Nephron progenitor cell (in vitro differentiated cells): ENCODE measurements around the gene TENT5A.

Experiments used
- DNase-seq: peaks from one replicate; pipeline ENCODE4 v3.0.0; 2021
- H3K27ac Mint-ChIP-seq: 2 replicates; pipeline ENCODE4 v1.8.0; 2021; ENCODE audit warnings: mild to moderate bottlenecking, moderate library complexity, mixed read lengths
- H3K27me3 Mint-ChIP-seq: 2 replicates; pipeline ENCODE4 v1.8.0; 2021; ENCODE audit warnings: mild to moderate bottlenecking, low read depth, mixed read lengths; ENCODE audit not compliant: poor library complexity
- H3K36me3 Mint-ChIP-seq: 2 replicates; pipeline ENCODE4 v1.8.0; 2021; ENCODE audit warnings: low read depth, mixed read lengths
- H3K4me1 Mint-ChIP-seq: 2 replicates; pipeline ENCODE4 v1.8.0; 2021; ENCODE audit warnings: mixed read lengths
- H3K4me3 Mint-ChIP-seq: 2 replicates; pipeline ENCODE4 v1.8.0; 2021; ENCODE audit warnings: mild to moderate bottlenecking, moderate library complexity, mixed read lengths
- H3K9me3 Mint-ChIP-seq: 2 replicates; pipeline ENCODE4 v1.8.0; 2021; ENCODE audit warnings: mild to moderate bottlenecking, moderate library complexity, mixed read lengths
- TF ChIP-seq, protein P1 (sequence below): fragments of 200-600 bp; sonication (generic); IDR thresholded peaks from 2 replicates; pipeline ENCODE4 v1.5.0; 2021; ENCODE audit warnings: antibody characterized with exemption

TENT5A gene

GRCh38 chr6:81793821-81794475 is 41.5 kb upstream of the TENT5A start:
- Mint-ChIP-seq H3K4me3 (no peak overlapping the region), H3K4me1 (no peaks in the 10 kb centered on the region), H3K9me3 (no peaks in the 10 kb centered on the region), H3K27ac (no peak overlapping the region), H3K27me3 (peaks cover 3% of the 10 kb centered on the region), H3K36me3 (no peaks in the 10 kb centered on the region)
- TF ChIP-seq, protein P1, sequence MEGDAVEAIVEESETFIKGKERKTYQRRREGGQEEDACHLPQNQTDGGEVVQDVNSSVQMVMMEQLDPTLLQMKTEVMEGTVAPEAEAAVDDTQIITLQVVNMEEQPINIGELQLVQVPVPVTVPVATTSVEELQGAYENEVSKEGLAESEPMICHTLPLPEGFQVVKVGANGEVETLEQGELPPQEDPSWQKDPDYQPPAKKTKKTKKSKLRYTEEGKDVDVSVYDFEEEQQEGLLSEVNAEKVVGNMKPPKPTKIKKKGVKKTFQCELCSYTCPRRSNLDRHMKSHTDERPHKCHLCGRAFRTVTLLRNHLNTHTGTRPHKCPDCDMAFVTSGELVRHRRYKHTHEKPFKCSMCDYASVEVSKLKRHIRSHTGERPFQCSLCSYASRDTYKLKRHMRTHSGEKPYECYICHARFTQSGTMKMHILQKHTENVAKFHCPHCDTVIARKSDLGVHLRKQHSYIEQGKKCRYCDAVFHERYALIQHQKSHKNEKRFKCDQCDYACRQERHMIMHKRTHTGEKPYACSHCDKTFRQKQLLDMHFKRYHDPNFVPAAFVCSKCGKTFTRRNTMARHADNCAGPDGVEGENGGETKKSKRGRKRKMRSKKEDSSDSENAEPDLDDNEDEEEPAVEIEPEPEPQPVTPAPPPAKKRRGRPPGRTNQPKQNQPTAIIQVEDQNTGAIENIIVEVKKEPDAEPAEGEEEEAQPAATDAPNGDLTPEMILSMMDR, result no peak
- no peak for DNase-seq

DNA sequence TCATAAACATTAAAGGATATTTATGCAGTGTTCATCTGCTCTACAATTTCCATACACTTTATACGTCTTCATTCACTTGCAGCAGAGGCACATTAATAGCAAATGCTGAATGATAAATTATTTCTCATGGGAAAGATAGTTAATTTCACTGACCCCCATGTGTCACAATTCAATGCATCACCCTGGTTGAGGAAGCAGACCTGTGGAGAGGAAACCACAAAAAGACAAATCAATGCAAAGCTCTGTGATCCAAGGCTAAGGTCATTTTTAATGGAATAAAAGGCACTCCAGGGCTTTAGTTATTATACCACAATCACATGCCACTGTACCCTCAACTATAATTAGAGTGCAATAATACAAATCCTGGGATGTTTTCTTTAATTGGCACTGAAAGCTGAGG is 40.3 kb upstream of the TENT5A start:
- TF ChIP-seq, protein P1, result no peak
- DNase-seq, result no peak
- no peaks in the 10 kb centered on the region for H3K36me3 Mint-ChIP-seq
- no peak overlapping the region for H3K27ac Mint-ChIP-seq
- no peaks in the 10 kb centered on the region for H3K9me3 Mint-ChIP-seq
- H3K27me3 Mint-ChIP-seq, result no peaks in the 10 kb centered on the region
- H3K4me1 Mint-ChIP-seq, result no peaks in the 10 kb centered on the region
- no peak overlapping the region for H3K4me3 Mint-ChIP-seq

GRCh38 chr6:81791756-81792155 is 39.3 kb upstream of the TENT5A start:
- no peaks in the 10 kb centered on the region for H3K27me3 Mint-ChIP-seq
- no peaks in the 10 kb centered on the region for H3K4me1 Mint-ChIP-seq
- DNase-seq, result no peak
- TF ChIP-seq, protein P1, result no peak
- no peak overlapping the region for H3K4me3 Mint-ChIP-seq
- no peak overlapping the region for H3K27ac Mint-ChIP-seq
- H3K36me3 Mint-ChIP-seq, result no peaks in the 10 kb centered on the region
- H3K9me3 Mint-ChIP-seq, result no peaks in the 10 kb centered on the region

DNA sequence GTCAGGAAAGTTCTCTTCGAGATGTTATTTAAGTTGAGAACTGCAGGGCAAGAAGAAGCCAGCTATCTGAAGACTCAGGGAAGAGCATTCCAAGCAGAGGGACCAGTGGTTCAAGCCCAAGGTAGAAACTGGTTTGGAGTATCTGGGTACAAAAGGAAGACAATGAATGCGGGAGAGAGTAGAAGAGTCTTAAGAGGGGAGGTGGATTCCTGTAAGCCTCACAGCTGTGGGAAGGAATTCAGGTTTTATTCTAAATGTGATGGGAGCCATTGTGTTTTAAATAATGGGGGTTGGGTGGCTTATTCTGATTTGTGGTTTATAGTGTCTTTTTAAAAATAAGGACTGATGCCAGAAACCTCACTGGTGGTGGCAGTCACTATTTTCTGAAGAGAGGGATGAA is 37.6 kb upstream of the TENT5A start:
- DNase-seq, result no peak
- H3K9me3 Mint-ChIP-seq, result no peaks in the 10 kb centered on the region
- no peaks in the 10 kb centered on the region for H3K27me3 Mint-ChIP-seq
- no peaks in the 10 kb centered on the region for H3K36me3 Mint-ChIP-seq
- H3K4me3 Mint-ChIP-seq, result no peak overlapping the region
- no peak overlapping the region for H3K27ac Mint-ChIP-seq
- TF ChIP-seq, protein P1, result no peak
- no peaks in the 10 kb centered on the region for H3K4me1 Mint-ChIP-seq

DNA sequence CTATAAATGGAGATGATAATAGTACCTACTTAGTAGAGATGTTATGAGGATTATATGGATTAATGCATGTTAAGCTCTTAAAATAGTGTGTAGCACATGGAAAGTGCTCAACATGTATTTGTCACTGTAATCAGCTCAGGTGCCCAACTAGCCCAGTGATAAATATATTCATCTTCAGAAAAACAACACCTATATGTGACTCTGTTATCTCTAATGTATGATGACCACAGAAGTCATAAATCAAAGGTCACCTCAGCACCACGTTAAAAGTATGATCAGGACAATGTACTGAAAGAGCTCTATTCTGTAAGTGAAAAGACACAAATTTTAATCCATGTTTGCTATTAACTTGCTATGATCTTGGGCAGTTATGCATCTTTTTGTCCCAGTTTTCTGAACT is 36.8 kb upstream of the TENT5A start:
- H3K4me3 Mint-ChIP-seq, result no peak overlapping the region
- no peak overlapping the region for H3K27ac Mint-ChIP-seq
- H3K36me3 Mint-ChIP-seq, result no peaks in the 10 kb centered on the region
- TF ChIP-seq, protein P1, result no peak
- H3K9me3 Mint-ChIP-seq, result no peaks in the 10 kb centered on the region
- H3K4me1 Mint-ChIP-seq, result no peaks in the 10 kb centered on the region
- DNase-seq, result no peak
- H3K27me3 Mint-ChIP-seq, result peaks cover 3% of the 10 kb centered on the region

DNA sequence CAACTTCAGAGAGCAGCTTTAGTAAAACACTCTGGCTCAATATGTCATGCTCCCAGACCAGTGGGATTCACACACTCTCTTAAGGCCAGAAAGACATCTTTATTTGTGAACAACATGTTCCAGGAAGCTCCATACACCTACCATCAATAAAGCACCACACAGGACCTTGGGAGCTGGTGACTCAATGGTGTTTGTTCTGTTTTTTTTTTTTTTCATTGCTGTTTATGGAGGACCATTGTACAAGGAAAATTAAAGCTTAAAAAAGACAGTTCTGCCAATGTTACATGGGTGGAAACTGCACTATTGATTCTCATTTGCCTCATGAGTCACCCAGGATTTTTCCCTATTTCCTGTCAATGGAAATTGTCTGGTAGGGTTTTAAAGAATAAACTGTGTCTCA is 36.3 kb upstream of the TENT5A start:
- Mint-ChIP-seq H3K36me3 (no peaks in the 10 kb centered on the region), H3K9me3 (no peaks in the 10 kb centered on the region), H3K4me3 (no peak overlapping the region), H3K27me3 (peaks cover 3% of the 10 kb centered on the region), H3K4me1 (no peaks in the 10 kb centered on the region), H3K27ac (no peak overlapping the region)
- no peak for DNase-seq
- TF ChIP-seq, protein P1, result no peak
